HepG2 (cell line): ENCODE data around the gene CHMP5. TPM values are rescaled to one million over a fixed set of nuclear protein-coding genes. Genes with fewer than 3 reads are reported as not detected.

Experiments used
- HOXA9 ChIP-seq: sonication (generic); formaldehyde crosslinking; IDR thresholded peaks from 2 replicates; pipeline ENCODE4 v1.8.1; 2022; ENCODE audit warnings: missing genetic modification reagents, mild to moderate bottlenecking, moderate library complexity, borderline replicate concordance
- NRL ChIP-seq: sonication (generic); formaldehyde crosslinking; IDR thresholded peaks from 2 replicates; pipeline ENCODE4 v1.5.0; 2020; ENCODE audit warnings: missing genetic modification reagents, mild to moderate bottlenecking, moderate library complexity, borderline replicate concordance
- REL ChIP-seq: sonication (generic); formaldehyde crosslinking; conservative IDR thresholded peaks from 2 replicates; pipeline ENCODE4 v1.8.0; 2022; ENCODE audit warnings: mild to moderate bottlenecking, missing genetic modification reagents, moderate library complexity
- SUZ12 ChIP-seq: fragments of 150-350 bp; IDR thresholded peaks from 2 replicates; pipeline ENCODE4 v1.6.1; 2014; ENCODE audit warnings: low read depth, low read length
- ZMAT3 ChIP-seq: sonication (generic); formaldehyde crosslinking; conservative IDR thresholded peaks from 2 replicates; pipeline ENCODE4 v1.7.0; 2021; ENCODE audit warnings: missing genetic modification reagents
- polyA plus RNA-seq, 8 experiments: library from polyadenylated mRNA; depleted of rRNA in 3 of 8; stranded (reverse) in 7 of 8; unstranded in 1 of 8; fragments of >200 nt; fragmentation: Illumina TruSeq in 4 of 8; extraction: Trizol in 4 of 8; gene quantifications; 2 replicates each; pipeline versions ENCODE4 v1.2.1 to v1.2.3, GENCODE V29; 2011 to 2016; ENCODE audit warnings: low read depth in 4 of 8, missing spikeins in 1 of 8, mixed read lengths in 1 of 8; ENCODE audit not compliant: insufficient read depth in 1 of 8
- total RNA-seq, 5 experiments: library from RNA; depleted of rRNA; stranded (reverse); fragments of >200 nt; fragmentation: Illumina TruSeq; extraction: Trizol; gene quantifications; 2 replicates each; pipeline ENCODE4 v1.2.3, GENCODE V29; 2016; ENCODE audit warnings: low read depth in 1 of 5
- TF ChIP-seq, protein P1 (sequence below): sonication (generic); formaldehyde crosslinking; IDR thresholded peaks from 2 replicates; pipeline ENCODE4 v1.5.1; 2020; ENCODE audit warnings: mild to moderate bottlenecking, missing genetic modification reagents
- TF ChIP-seq, protein P2 (sequence below): sonication (generic); formaldehyde crosslinking; IDR thresholded peaks from 2 replicates; pipeline ENCODE4 v1.4.0; 2020; ENCODE audit warnings: missing genetic modification reagents
- TF ChIP-seq, protein P3 (sequence below): sonication (generic); formaldehyde crosslinking; IDR thresholded peaks from 2 replicates; pipeline ENCODE4 v1.4.0; 2020; ENCODE audit warnings: missing genetic modification reagents, borderline replicate concordance
- TF ChIP-seq, protein P4 (sequence below): sonication (generic); formaldehyde crosslinking; IDR thresholded peaks from 2 replicates; pipeline ENCODE4 v1.4.0; 2020; ENCODE audit warnings: mild to moderate bottlenecking, missing genetic modification reagents
- TF ChIP-seq, protein P5 (sequence below): sonication (generic); formaldehyde crosslinking; IDR thresholded peaks from 2 replicates; pipeline ENCODE4 v1.5.0; 2020; ENCODE audit warnings: mild to moderate bottlenecking, missing genetic modification reagents

The CHMP5 gene
- total and polyA plus RNA-seq, 2 of the 13 experiments (the other 11 are each of a cell fraction or from before 2014, with no cell fraction given) = 46.0 to 57.3 TPM

DNA sequence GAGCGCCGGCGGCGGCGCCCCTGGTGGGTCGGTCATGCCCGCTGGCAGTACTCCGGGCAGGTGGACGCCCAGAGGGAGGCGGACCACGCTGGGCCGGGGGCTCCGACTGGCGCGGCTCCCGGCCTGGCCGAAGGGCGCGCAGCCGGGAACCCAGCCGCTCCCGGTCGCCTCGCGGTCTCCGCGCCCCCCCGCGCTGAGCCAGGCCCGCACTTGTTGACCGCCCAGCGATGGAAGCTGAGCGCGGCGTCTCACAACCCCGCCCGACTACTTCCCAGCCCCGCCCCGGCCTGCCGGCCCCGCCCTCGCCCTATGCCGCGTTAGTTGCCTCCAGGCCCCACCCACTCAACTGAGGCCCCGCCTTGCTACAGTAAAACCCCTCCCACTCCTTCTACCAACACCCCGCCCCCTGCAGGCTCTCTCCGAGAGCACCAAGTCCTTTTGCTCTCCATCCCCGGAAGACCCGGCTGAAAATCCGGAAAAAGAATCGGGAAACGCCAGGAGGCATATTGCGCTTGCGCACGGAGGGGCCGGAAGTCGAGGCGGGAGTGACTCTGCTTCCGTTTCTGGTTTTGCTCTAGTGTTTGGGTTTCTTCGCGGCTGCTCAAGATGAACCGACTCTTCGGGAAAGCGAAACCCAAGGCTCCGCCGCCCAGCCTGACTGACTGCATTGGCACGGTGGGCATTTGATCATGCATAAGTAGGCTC, at the start of gene CHMP5, which contains the start of gene BAG1 (continued):
- TF ChIP-seq, protein P1, sequence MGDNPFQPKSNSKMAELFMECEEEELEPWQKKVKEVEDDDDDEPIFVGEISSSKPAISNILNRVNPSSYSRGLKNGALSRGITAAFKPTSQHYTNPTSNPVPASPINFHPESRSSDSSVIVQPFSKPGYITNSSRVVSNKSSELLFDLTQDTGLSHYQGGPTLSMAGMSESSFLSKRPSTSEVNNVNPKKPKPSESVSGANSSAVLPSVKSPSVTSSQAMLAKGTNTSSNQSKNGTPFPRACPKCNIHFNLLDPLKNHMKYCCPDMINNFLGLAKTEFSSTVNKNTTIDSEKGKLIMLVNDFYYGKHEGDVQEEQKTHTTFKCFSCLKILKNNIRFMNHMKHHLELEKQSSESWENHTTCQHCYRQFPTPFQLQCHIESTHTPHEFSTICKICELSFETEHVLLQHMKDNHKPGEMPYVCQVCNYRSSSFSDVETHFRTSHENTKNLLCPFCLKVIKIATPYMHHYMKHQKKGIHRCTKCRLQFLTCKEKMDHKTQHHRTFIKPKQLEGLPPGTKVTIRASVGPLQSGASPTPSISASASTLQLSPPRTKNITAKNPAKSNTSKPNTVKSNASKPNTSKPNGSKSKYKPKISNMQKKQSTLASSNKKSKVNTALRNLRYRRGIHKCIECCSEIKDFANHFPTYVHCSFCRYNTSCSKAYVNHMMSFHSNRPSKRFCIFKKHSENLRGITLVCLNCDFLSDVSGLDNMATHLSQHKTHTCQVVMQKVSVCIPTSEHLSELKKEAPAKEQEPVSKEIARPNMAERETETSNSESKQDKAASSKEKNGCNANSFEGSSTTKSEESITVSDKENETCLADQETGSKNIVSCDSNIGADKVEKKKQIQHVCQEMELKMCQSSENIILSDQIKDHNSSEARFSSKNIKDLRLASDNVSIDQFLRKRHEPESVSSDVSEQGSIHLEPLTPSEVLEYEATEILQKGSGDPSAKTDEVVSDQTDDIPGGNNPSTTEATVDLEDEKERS = 0 out of 2 replicates have a peak, but pooled peaks have one; percentile 35
- no peak for TF ChIP-seq SUZ12
- TF ChIP-seq, protein P2, sequence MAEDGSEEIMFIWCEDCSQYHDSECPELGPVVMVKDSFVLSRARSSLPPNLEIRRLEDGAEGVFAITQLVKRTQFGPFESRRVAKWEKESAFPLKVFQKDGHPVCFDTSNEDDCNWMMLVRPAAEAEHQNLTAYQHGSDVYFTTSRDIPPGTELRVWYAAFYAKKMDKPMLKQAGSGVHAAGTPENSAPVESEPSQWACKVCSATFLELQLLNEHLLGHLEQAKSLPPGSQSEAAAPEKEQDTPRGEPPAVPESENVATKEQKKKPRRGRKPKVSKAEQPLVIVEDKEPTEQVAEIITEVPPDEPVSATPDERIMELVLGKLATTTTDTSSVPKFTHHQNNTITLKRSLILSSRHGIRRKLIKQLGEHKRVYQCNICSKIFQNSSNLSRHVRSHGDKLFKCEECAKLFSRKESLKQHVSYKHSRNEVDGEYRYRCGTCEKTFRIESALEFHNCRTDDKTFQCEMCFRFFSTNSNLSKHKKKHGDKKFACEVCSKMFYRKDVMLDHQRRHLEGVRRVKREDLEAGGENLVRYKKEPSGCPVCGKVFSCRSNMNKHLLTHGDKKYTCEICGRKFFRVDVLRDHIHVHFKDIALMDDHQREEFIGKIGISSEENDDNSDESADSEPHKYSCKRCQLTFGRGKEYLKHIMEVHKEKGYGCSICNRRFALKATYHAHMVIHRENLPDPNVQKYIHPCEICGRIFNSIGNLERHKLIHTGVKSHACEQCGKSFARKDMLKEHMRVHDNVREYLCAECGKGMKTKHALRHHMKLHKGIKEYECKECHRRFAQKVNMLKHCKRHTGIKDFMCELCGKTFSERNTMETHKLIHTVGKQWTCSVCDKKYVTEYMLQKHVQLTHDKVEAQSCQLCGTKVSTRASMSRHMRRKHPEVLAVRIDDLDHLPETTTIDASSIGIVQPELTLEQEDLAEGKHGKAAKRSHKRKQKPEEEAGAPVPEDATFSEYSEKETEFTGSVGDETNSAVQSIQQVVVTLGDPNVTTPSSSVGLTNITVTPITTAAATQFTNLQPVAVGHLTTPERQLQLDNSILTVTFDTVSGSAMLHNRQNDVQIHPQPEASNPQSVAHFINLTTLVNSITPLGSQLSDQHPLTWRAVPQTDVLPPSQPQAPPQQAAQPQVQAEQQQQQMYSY (CRISPR knock-in tag) = peak; percentile 92
- TF ChIP-seq ZMAT3 (CRISPR knock-in tag) = no peak
- TF ChIP-seq, protein P3, sequence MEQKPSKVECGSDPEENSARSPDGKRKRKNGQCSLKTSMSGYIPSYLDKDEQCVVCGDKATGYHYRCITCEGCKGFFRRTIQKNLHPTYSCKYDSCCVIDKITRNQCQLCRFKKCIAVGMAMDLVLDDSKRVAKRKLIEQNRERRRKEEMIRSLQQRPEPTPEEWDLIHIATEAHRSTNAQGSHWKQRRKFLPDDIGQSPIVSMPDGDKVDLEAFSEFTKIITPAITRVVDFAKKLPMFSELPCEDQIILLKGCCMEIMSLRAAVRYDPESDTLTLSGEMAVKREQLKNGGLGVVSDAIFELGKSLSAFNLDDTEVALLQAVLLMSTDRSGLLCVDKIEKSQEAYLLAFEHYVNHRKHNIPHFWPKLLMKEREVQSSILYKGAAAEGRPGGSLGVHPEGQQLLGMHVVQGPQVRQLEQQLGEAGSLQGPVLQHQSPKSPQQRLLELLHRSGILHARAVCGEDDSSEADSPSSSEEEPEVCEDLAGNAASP (CRISPR knock-in tag) = no peak
- no peak for TF ChIP-seq REL (CRISPR knock-in tag)
- TF ChIP-seq, protein P4, sequence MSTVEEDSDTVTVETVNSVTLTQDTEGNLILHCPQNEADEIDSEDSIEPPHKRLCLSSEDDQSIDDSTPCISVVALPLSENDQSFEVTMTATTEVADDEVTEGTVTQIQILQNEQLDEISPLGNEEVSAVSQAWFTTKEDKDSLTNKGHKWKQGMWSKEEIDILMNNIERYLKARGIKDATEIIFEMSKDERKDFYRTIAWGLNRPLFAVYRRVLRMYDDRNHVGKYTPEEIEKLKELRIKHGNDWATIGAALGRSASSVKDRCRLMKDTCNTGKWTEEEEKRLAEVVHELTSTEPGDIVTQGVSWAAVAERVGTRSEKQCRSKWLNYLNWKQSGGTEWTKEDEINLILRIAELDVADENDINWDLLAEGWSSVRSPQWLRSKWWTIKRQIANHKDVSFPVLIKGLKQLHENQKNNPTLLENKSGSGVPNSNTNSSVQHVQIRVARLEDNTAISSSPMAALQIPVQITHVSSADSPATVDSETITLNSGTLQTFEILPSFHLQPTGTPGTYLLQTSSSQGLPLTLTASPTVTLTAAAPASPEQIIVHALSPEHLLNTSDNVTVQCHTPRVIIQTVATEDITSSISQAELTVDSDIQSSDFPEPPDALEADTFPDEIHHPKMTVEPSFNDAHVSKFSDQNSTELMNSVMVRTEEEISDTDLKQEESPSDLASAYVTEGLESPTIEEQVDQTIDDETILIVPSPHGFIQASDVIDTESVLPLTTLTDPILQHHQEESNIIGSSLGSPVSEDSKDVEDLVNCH (CRISPR knock-in tag) = no peak
- no peak for TF ChIP-seq NRL (CRISPR knock-in tag)
- TF ChIP-seq HOXA9 (CRISPR knock-in tag) = no peak
- TF ChIP-seq, protein P5, sequence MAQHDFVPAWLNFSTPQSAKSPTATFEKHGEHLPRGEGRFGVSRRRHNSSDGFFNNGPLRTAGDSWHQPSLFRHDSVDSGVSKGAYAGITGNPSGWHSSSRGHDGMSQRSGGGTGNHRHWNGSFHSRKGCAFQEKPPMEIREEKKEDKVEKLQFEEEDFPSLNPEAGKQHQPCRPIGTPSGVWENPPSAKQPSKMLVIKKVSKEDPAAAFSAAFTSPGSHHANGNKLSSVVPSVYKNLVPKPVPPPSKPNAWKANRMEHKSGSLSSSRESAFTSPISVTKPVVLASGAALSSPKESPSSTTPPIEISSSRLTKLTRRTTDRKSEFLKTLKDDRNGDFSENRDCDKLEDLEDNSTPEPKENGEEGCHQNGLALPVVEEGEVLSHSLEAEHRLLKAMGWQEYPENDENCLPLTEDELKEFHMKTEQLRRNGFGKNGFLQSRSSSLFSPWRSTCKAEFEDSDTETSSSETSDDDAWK (CRISPR knock-in tag) = no peak
